Tibial nerve (tissue), 4 donors: ENCODE measurements around the gene AIMP1. TPM values are rescaled to one million over a fixed set of nuclear protein-coding genes. Genes with fewer than 3 reads are reported as not detected.

Experiments used
- DNase-seq, 2 donors: peaks; one replicate each; pipeline ENCODE4 v3.0.0-alpha.2; 2019; ENCODE audit warnings: low spot score in 2 of 2
- H3K27ac ChIP-seq, 4 donors: fragments of 200-600 bp; sonication (generic) in 3 of 4; one replicate each; pipeline ENCODE4 v1.5.1; 2017 to 2019; ENCODE audit warnings: mild to moderate bottlenecking in 1 of 4
- H3K27me3 ChIP-seq, 2 donors: fragments of 200-600 bp; sonication (generic) in 1 of 2; one replicate each; pipeline versions ENCODE4 v1.5.1 to v1.6.0; 2017 to 2019
- H3K36me3 ChIP-seq, 3 donors: fragments of 200-600 bp; sonication (generic); one replicate each; pipeline ENCODE4 v1.5.1; 2018 to 2019
- H3K4me1 ChIP-seq, 4 donors: fragments of 200-600 bp; sonication (generic) in 3 of 4; one replicate each; pipeline ENCODE4 v1.5.1; 2017 to 2019
- H3K4me3 ChIP-seq, 4 donors: fragments of 200-600 bp; sonication (generic) in 3 of 4; one replicate each; pipeline ENCODE4 v1.5.1; 2017 to 2019; ENCODE audit warnings: mild to moderate bottlenecking in 1 of 4, moderate library complexity in 1 of 4
- H3K9me3 ChIP-seq, 4 donors: fragments of 200-600 bp; sonication (generic) in 3 of 4; one replicate each; pipeline ENCODE4 v1.5.1; 2017 to 2019
- CTCF ChIP-seq, 5 experiments: fragments of 200-600 bp in 3 of 5; fragments of 450-650 bp in 2 of 5; sonication (generic) in 3 of 5; IDR thresholded peaks; one replicate each; pipeline ENCODE4 v1.5.1; 2016 to 2019; ENCODE audit warnings: antibody characterized with exemption in 5 of 5, mild to moderate bottlenecking in 3 of 5, moderate library complexity in 2 of 5
- EP300 ChIP-seq, 2 donors: sonication (generic); formaldehyde crosslinking; IDR thresholded peaks; one replicate each; pipeline ENCODE4 v1.6.1; 2017; ENCODE audit warnings: antibody characterized with exemption in 2 of 2, mild to moderate bottlenecking in 1 of 2
- POLR2A ChIP-seq, 2 donors: fragments of 450-650 bp; IDR thresholded peaks; one replicate each; pipeline ENCODE4 v1.6.1; 2017; ENCODE audit warnings: antibody characterized with exemption in 2 of 2, mild to moderate bottlenecking in 2 of 2, moderate library complexity in 2 of 2
- WGBS, 2 donors: methylation state at CpG; one replicate each; pipeline ENCODE4 v1.1.5; 2018; 5-methylcytosine and 5-hydroxymethylcytosine counted together
- total RNA-seq, 4 donors: library from RNA; depleted of rRNA; stranded (reverse); fragments of >200 nt; gene quantifications; one replicate each; pipeline ENCODE4 v1.1.0, GENCODE V29; 2016

The AIMP1 gene
- total RNA-seq, 4 donors from 2014 or later: 19.3 to 26.7 (median 21.2) TPM

- H3K9me3 ChIP-seq: peaks cover 0 to 5% (median 0%) of the 10 kb centered on the region in 4 donors
- no peak overlapping the region for H3K27ac ChIP-seq
- no peaks in the 10 kb centered on the region for H3K27me3 ChIP-seq
- WGBS, 2 donors: 88 to 92% methylated on average over 2 of the region's 2 CpGs
- no peak for DNase-seq
- H3K36me3 ChIP-seq: peaks cover 0 to 46% (median 0%) of the 10 kb centered on the region in 3 donors
- no peak overlapping the region for H3K4me3 ChIP-seq
- TF ChIP-seq POLR2A (IDR thresholded peaks at IDR 0.05) (no peak), EP300 (IDR thresholded peaks at IDR 0.05) (no peak), CTCF (IDR thresholded peaks at IDR 0.05) (no peak)
- no peaks in the 10 kb centered on the region for H3K4me1 ChIP-seq
These were observed 27.7 kb downstream of the AIMP1 start for GRCh38 chr4:106343865-106344646.

- H3K9me3 ChIP-seq: peaks cover 0 to 5% (median 0%) of the 10 kb centered on the region in 4 donors
- no peak overlapping the region for H3K27ac ChIP-seq
- H3K27me3 ChIP-seq: no peaks in the 10 kb centered on the region
- peaks cover 0 to 43% (median 0%) of the 10 kb centered on the region in 3 donors for H3K36me3 ChIP-seq
- H3K4me3 ChIP-seq: no peak overlapping the region
- 80 to 85% methylated on average over 1 of the region's 1 CpG for WGBS, 2 donors
- H3K4me1 ChIP-seq: no peaks in the 10 kb centered on the region
- TF ChIP-seq POLR2A (IDR thresholded peaks at IDR 0.05) (no peak), EP300 (IDR thresholded peaks at IDR 0.05) (no peak), CTCF (IDR thresholded peaks at IDR 0.05) (no peak)
- DNase-seq: no peak
These were observed 28.3 kb downstream of the AIMP1 start for GRCh38 chr4:106344647-106344970.

GRCh38 chr4:106347167-106347566 is 30.8 kb downstream of the AIMP1 start:
- H3K4me1 ChIP-seq: no peaks in the 10 kb centered on the region
- no peaks in the 10 kb centered on the region for H3K27me3 ChIP-seq
- 82 to 93% methylated on average over 1 of the region's 1 CpG for WGBS, 2 donors
- H3K9me3 ChIP-seq: no peaks in the 10 kb centered on the region
- no peak overlapping the region for H3K27ac ChIP-seq
- H3K36me3 ChIP-seq: peaks cover 0 to 31% (median 0%) of the 10 kb centered on the region in 3 donors
- no peak overlapping the region for H3K4me3 ChIP-seq
- no peak for TF ChIP-seq EP300 (IDR thresholded peaks at IDR 0.05)
- TF ChIP-seq POLR2A (IDR thresholded peaks at IDR 0.05): no peak
- TF ChIP-seq CTCF (IDR thresholded peaks at IDR 0.05): no peak
- no peak for DNase-seq

- DNase-seq: no peak
- Histone ChIP-seq H3K27ac (no peak overlapping the region), H3K36me3 (peaks cover 0 to 41% (median 0%) of the 10 kb centered on the region in 3 donors), H3K27me3 (no peaks in the 10 kb centered on the region), H3K4me3 (no peak overlapping the region), H3K9me3 (no peaks in the 10 kb centered on the region), H3K4me1 (no peaks in the 10 kb centered on the region)
- TF ChIP-seq EP300 (IDR thresholded peaks at IDR 0.05): no peak
- TF ChIP-seq POLR2A (IDR thresholded peaks at IDR 0.05): no peak
- no peak for TF ChIP-seq CTCF (IDR thresholded peaks at IDR 0.05)
These were observed 34.7 kb downstream of the AIMP1 start for GRCh38 chr4:106351016-106351415.

GRCh38 chr4:106353786-106354185 is 37.4 kb downstream of the AIMP1 start:
- Histone ChIP-seq H3K4me1 (no peaks in the 10 kb centered on the region), H3K9me3 (no peaks in the 10 kb centered on the region), H3K27ac (no peak overlapping the region), H3K4me3 (no peak overlapping the region), H3K36me3 (peaks cover 0 to 22% (median 0%) of the 10 kb centered on the region in 3 donors), H3K27me3 (no peaks in the 10 kb centered on the region)
- TF ChIP-seq CTCF (IDR thresholded peaks at IDR 0.05): no peak
- TF ChIP-seq EP300 (IDR thresholded peaks at IDR 0.05): no peak
- no peak for TF ChIP-seq POLR2A (IDR thresholded peaks at IDR 0.05)
- WGBS, 2 donors: 94 to 95% methylated on average over 1 of the region's 1 CpG
- no peak for DNase-seq
